Measurements from ENCODE around the gene PLXNA2. TPM values are rescaled to one million over a fixed set of nuclear protein-coding genes. Genes with fewer than 3 reads are reported as not detected.

PLXNA2 gene
- total RNA-seq, 1 experiment from 2014 or later, result 69.7 TPM

DNA sequence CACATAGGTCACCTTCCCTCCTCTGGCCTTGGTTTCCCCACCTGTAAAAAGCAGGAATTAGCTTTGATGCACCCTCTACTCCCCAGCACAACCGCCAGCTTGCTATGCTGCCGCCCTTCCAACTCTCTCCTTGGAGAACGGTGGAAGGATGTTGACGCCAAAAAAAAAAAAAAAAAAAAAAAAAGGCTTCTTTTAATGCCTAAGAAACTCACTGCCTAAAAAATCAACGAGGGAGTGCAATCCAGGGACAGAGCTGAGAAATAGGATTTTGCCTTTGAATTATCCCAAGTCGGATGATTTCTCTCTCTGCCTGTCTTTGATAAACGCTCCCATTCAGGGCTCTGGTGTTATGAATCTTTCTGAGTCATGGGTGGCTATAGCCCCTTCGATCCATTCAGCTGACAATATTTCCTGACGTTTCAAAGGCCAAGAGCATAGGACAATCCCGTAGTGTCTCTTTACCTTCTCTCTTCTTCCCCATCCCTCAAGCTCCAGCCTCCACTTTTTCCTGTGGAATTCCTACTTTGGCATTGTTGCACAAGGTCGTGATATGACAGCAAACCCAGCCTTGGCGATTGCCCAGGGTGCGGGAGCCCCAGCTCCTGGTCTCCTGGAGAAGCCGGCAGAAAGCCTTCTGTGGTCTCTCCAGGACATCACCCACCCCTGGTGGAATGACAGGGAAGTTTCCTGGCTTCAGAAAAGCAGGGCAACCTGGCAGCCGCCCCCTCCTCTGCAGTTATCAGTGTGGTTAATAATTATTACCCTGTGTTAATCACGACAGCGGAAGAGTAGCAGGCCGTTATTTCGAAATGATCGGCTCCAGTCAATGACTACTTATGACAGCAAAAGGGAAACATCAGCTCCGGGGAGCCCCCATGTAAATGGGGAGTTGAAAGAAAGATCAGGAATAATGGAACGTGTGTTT lies 8.0 kb upstream of the PLXNA2 start:
- peaks cover 11% of the 10 kb centered on the region for H3K4me1 Mint-ChIP-seq (ENCODE audit: insufficient read depth, unreplicated experiment)
- H3K9me3 Mint-ChIP-seq (ENCODE audit: unreplicated experiment), result no peaks in the 10 kb centered on the region
- DNase-seq (ENCODE audit: unreplicated experiment), result no peak
- CTCF ChIA-PET, result interaction anchor here (0.8 to 1.2 kb wide), 5 partner anchors 13 to 955 kb away, joined by 3 to 6 read pairs (median 4); no protein-coding TSS in a partner anchor
- no peak overlapping the region for H3K27ac Mint-ChIP-seq (ENCODE audit: low read depth, unreplicated experiment)
- TF ChIP-seq, protein P1, sequence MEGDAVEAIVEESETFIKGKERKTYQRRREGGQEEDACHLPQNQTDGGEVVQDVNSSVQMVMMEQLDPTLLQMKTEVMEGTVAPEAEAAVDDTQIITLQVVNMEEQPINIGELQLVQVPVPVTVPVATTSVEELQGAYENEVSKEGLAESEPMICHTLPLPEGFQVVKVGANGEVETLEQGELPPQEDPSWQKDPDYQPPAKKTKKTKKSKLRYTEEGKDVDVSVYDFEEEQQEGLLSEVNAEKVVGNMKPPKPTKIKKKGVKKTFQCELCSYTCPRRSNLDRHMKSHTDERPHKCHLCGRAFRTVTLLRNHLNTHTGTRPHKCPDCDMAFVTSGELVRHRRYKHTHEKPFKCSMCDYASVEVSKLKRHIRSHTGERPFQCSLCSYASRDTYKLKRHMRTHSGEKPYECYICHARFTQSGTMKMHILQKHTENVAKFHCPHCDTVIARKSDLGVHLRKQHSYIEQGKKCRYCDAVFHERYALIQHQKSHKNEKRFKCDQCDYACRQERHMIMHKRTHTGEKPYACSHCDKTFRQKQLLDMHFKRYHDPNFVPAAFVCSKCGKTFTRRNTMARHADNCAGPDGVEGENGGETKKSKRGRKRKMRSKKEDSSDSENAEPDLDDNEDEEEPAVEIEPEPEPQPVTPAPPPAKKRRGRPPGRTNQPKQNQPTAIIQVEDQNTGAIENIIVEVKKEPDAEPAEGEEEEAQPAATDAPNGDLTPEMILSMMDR (IDR thresholded peaks at IDR 0.05; ENCODE audit: unreplicated experiment), result no peak
- intact Hi-C loops (cut with micrococcal nuclease), result no loop called here
- POLR2A ChIA-PET, result interaction anchor here (0.6 kb wide), 3 partner anchors 73 to 1473 kb away, joined by 3 read pairs; no protein-coding TSS in a partner anchor
- peaks cover 24% of the 10 kb centered on the region for H3K27me3 Mint-ChIP-seq (ENCODE audit: insufficient read depth, unreplicated experiment)
- no TSS peak for BruUV-seq (replicated peaks)
- no peaks in the 10 kb centered on the region for H3K36me3 Mint-ChIP-seq (ENCODE audit: insufficient read depth, unreplicated experiment)
- H3K4me3 Mint-ChIP-seq (ENCODE audit: unreplicated experiment), result no peak overlapping the region

GRCh38 chr1:208251015-208251414 lies 6.8 kb upstream of the PLXNA2 start:
- H3K9me3 Mint-ChIP-seq (ENCODE audit: unreplicated experiment), result no peaks in the 10 kb centered on the region
- BruUV-seq (replicated peaks), result no TSS peak
- no peak overlapping the region for H3K4me3 Mint-ChIP-seq (ENCODE audit: unreplicated experiment)
- DNase-seq (ENCODE audit: unreplicated experiment), result no peak
- ChIA-PET POLR2A (no interaction called here), CTCF (interaction anchor here (0.6 to 15.7 kb wide), 4 partner anchors 9 to 952 kb away, joined by 3 to 688 read pairs (median 4); no protein-coding TSS in a partner anchor)
- H3K36me3 Mint-ChIP-seq (ENCODE audit: insufficient read depth, unreplicated experiment), result no peaks in the 10 kb centered on the region
- intact Hi-C loops (cut with micrococcal nuclease), result no loop called here
- no peak overlapping the region for H3K27ac Mint-ChIP-seq (ENCODE audit: low read depth, unreplicated experiment)
- TF ChIP-seq, protein P1 (IDR thresholded peaks at IDR 0.05; ENCODE audit: unreplicated experiment), result no peak
- H3K4me1 Mint-ChIP-seq (ENCODE audit: insufficient read depth, unreplicated experiment), result peaks cover 11% of the 10 kb centered on the region
- peaks cover 21% of the 10 kb centered on the region for H3K27me3 Mint-ChIP-seq (ENCODE audit: insufficient read depth, unreplicated experiment)

GRCh38 chr1:208250613-208251012 lies 6.4 kb upstream of the PLXNA2 start:
- Mint-ChIP-seq H3K36me3 (ENCODE audit: insufficient read depth, unreplicated experiment) (no peaks in the 10 kb centered on the region), H3K4me1 (ENCODE audit: insufficient read depth, unreplicated experiment) (peaks cover 11% of the 10 kb centered on the region), H3K27ac (ENCODE audit: low read depth, unreplicated experiment) (no peak overlapping the region), H3K27me3 (ENCODE audit: insufficient read depth, unreplicated experiment) (peaks cover 21% of the 10 kb centered on the region), H3K9me3 (ENCODE audit: unreplicated experiment) (no peaks in the 10 kb centered on the region), H3K4me3 (ENCODE audit: unreplicated experiment) (no peak overlapping the region)
- ChIA-PET POLR2A (interaction anchor here (0.9 kb wide), 1 partner anchor 228 kb away, joined by 3 read pairs; no protein-coding TSS in a partner anchor), CTCF (interaction anchor here (0.5 to 15.7 kb wide), 10 partner anchors 10 to 999 kb away, joined by 3 to 688 read pairs (median 3); no protein-coding TSS in a partner anchor)
- intact Hi-C loops (cut with micrococcal nuclease), result no loop called here
- TF ChIP-seq, protein P1 (IDR thresholded peaks at IDR 0.05; ENCODE audit: unreplicated experiment), result no peak
- DNase-seq (ENCODE audit: unreplicated experiment), result no peak
- no TSS peak for BruUV-seq (replicated peaks)

DNA sequence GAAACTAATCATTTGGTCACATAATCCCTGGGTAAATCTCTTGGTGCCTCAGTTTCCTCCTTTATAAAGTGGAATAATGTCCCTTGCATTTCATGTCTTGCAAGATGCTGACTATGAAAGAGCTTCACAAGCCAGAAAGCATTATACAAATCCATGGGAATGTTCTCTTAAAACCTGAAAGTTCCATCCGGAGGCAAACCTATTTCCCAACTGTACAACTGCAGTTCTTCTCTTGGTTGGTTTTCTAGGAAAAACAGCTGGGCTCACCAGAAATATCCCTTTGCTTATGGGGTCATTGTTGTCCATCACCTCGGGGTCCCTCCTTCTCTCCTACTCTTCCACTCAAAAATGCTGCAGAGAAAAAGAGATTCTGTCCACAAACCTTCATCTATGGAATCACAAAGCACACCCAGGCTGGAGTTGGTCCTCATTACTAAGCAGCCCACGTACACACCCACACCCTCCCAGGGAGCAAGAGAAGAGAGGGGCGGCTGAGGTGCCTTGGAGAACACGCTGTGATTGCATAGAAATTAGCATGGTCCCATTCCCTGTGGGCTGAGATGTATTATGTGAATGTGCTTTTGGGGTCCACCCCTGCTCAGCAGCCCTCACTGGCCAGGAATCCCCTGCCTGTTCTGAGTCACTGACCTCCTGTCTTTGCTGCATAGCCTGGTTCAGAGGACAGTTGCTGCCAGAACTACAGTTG lies 5.0 kb upstream of the PLXNA2 start:
- peaks cover 11% of the 10 kb centered on the region for H3K4me1 Mint-ChIP-seq (ENCODE audit: insufficient read depth, unreplicated experiment)
- no TSS peak for BruUV-seq (replicated peaks)
- ChIA-PET POLR2A (no interaction called here), CTCF (interaction anchor here (0.5 to 15.7 kb wide), 5 partner anchors 10 to 415 kb away, joined by 3 to 688 read pairs (median 4); no protein-coding TSS in a partner anchor)
- H3K27me3 Mint-ChIP-seq (ENCODE audit: insufficient read depth, unreplicated experiment), result peaks cover 21% of the 10 kb centered on the region
- no peaks in the 10 kb centered on the region for H3K9me3 Mint-ChIP-seq (ENCODE audit: unreplicated experiment)
- no peak overlapping the region for H3K27ac Mint-ChIP-seq (ENCODE audit: low read depth, unreplicated experiment)
- no peaks in the 10 kb centered on the region for H3K36me3 Mint-ChIP-seq (ENCODE audit: insufficient read depth, unreplicated experiment)
- no peak overlapping the region for H3K4me3 Mint-ChIP-seq (ENCODE audit: unreplicated experiment)
- no peak for DNase-seq (ENCODE audit: unreplicated experiment)
- TF ChIP-seq, protein P1 (IDR thresholded peaks at IDR 0.05; ENCODE audit: unreplicated experiment), result no peak
- intact Hi-C loops (cut with micrococcal nuclease), result no loop called here
